Fibroblast of villous mesenchyme (primary cell): ENCODE results near the gene PRKAG1. TPM values are rescaled to one million over a fixed set of nuclear protein-coding genes. Genes with fewer than 3 reads are reported as not detected.

ENCODE experiments used
- DNase-seq: peaks from one replicate; pipeline ENCODE4 v3.0.0-alpha.2; 2010; ENCODE audit warnings: low read depth
- H3K4me3 ChIP-seq: 2 replicates; pipeline ENCODE4 v1.5.1; 2011; ENCODE audit warnings: low read depth, mild to moderate bottlenecking, low read length
- total RNA-seq: library from RNA; depleted of rRNA; stranded (reverse); fragments of >200 nt; gene quantifications from 2 replicates; pipeline ENCODE4 v1.2.3, GENCODE V29; 2012
- TF ChIP-seq, protein P1 (sequence below): IDR thresholded peaks from 2 replicates; pipeline ENCODE4 v1.5.1; 2012; ENCODE audit warnings: low read depth, mild to moderate bottlenecking, low read length; ENCODE audit not compliant: insufficient read depth

PRKAG1 gene
- total RNA-seq, 1 donor, result 62.2 TPM

GRCh38 chr12:48973531-48973930 is 45.0 kb downstream of the PRKAG1 start:
- DNase-seq, result peak; percentile 39
- H3K4me3 ChIP-seq, result no peak overlapping the region
- TF ChIP-seq, protein P1, sequence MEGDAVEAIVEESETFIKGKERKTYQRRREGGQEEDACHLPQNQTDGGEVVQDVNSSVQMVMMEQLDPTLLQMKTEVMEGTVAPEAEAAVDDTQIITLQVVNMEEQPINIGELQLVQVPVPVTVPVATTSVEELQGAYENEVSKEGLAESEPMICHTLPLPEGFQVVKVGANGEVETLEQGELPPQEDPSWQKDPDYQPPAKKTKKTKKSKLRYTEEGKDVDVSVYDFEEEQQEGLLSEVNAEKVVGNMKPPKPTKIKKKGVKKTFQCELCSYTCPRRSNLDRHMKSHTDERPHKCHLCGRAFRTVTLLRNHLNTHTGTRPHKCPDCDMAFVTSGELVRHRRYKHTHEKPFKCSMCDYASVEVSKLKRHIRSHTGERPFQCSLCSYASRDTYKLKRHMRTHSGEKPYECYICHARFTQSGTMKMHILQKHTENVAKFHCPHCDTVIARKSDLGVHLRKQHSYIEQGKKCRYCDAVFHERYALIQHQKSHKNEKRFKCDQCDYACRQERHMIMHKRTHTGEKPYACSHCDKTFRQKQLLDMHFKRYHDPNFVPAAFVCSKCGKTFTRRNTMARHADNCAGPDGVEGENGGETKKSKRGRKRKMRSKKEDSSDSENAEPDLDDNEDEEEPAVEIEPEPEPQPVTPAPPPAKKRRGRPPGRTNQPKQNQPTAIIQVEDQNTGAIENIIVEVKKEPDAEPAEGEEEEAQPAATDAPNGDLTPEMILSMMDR, result no peak

DNA sequence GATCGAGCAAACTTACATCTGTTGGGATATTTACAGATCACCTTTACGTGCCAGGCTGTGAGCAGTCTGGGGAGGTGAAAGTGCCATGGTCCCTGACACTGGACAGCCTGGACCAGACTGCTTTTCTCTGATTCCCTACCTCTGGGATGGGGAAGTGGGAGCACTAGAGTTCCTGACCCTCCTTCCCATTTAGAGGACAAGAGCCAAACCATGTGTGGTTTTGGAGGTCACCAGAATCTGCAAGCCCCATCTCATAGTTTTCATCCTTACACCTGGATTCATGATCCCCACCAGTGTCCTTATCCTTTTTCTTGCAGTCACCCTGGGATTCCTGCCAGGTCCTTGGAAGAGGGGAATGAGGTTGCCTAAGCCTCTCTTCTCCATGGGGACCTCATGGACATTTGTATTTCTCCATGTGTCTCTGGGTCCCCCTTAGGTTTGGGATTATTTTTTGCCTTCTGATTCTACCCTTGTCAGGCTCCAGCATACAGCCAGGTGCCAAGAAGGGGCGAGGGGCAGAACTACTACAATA is 45.6 kb downstream of the PRKAG1 start:
- TF ChIP-seq, protein P1, result no peak
- DNase-seq, result no peak
- H3K4me3 ChIP-seq, result no peak overlapping the region

GRCh38 chr12:48972213-48972951 is 46.2 kb downstream of the PRKAG1 start:
- TF ChIP-seq, protein P1, result no peak
- no peak overlapping the region for H3K4me3 ChIP-seq
- DNase-seq, result no peak

- TF ChIP-seq, protein P1, result no peak
- H3K4me3 ChIP-seq, result peak overlapping the region; percentile 48
- no peak for DNase-seq
Measured at GRCh38 chr12:48970702-48971334, 47.8 kb downstream of the PRKAG1 start.

DNA sequence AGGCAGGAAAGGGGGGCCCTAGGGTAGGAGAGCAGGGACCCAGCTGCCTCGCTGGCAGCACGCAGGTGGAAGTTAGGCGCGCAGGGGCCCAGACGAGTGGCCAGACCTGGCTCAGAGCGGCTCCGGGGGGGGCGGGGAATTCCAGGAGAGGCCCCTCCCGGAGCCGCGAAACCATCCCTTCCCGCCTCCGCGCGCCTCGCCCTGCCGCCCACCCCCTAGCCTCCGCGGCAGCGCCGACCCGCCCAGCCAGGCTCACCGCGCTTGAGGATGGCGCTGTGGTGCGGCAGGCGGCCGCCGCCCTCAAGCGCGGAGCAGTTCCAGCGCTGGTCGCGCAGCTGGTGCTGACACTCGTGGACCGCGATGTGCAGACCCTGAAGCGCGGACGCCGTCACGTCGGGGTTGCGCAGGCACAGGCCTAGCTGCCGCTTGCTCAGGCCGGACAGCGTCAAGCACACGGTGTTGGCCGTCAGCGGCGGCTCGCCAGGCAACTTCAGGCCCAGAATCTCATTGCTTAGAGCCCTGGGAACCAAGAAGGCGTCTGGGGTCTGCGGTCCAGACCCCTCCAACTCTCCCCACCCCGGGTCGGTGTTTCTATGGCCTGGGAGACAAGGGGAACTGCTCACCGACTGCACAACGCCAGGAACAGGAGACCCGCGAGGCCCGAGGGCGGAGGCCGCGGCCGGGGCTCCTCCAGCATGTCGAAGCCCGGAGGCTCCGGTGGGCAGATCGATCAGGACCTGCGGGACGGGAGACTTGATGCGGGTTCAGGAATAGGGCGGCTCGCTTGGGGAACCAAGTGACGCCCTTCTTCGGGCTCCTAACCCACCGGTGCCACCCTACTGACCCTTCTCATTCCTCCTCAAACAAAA is 48.5 kb downstream of the PRKAG1 start:
- DNase-seq, result no peak
- no peak overlapping the region for H3K4me3 ChIP-seq
- TF ChIP-seq, protein P1, result no peak

DNA sequence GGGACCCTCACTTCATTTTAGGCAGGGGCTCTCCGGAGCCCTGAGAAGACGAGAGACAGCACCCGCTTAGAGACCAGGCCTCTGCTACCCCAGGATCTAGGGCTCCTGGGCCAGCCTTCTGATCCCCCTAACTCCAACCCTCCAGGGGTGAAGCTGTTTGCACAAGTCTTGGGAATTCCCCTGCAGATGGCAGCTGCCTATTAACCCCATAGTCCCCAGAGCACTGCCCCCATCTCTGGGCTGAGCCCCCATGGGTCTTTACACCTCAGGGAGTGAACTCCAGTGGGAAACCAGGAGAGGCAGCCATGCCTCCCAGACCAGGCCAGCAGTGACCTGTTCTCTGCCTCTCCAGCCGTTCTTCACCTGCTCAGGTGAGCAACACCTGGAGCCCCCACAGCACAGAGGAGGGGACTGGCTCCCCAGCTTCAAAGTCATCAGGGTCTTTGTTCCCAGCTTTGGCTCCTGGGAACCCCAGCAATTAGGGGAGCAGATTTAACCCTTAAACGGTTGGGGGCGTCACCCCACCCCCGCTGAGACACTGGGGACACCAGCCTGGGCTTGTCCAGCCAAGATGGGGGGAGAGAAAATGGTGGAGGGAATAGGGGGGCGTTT is 49.3 kb downstream of the PRKAG1 start:
- TF ChIP-seq, protein P1, result no peak
- H3K4me3 ChIP-seq, result no peak overlapping the region
- no peak for DNase-seq
